T-helper 1 cell treated with Interleukin-12 subunit alpha and Interleukin-12 subunit beta and Interleukin-4 antibody, amounts not matched to agents 30 ng/mL and 1 ng/mL, for 36 hours (primary cell): Measurements from ENCODE around the gene A1CF. TPM values are rescaled to one million over a fixed set of nuclear protein-coding genes. Genes with fewer than 3 reads are reported as not detected.

ENCODE experiments used
- intact Hi-C: fragments of 100-400 bp; cut with micrococcal nuclease; formaldehyde crosslinking; loops from one replicate; pipeline ENCODE4 v1.15.1; 2024
- total RNA-seq: library from RNA; stranded (reverse); gene quantifications from 2 replicates; pipeline ENCODE4 v1.2.3, GENCODE V29; 2022

The A1CF gene
- total RNA-seq, 1 donor from 2014 or later = not detected

- intact Hi-C loops = no loop called here
These were observed 22.7 kb downstream of the A1CF start for GRCh38 chr10:50862719-50863118.

GRCh38 chr10:50861370-50861769 lies 24.1 kb downstream of the A1CF start:
- intact Hi-C loops = no loop called here

GRCh38 chr10:50857579-50857978 lies 27.8 kb downstream of the A1CF start:
- intact Hi-C loops = no loop called here

GRCh38 chr10:50855461-50855860 lies 30.0 kb downstream of the A1CF start:
- intact Hi-C loops = no loop called here

GRCh38 chr10:50855015-50855414 lies 30.4 kb downstream of the A1CF start:
- intact Hi-C loops = no loop called here

- intact Hi-C loops = no loop called here
These were observed 31.9 kb downstream of the A1CF start for GRCh38 chr10:50853557-50853956.

GRCh38 chr10:50851884-50852671 lies 33.3 kb downstream of the A1CF start:
- intact Hi-C loops = no loop called here

GRCh38 chr10:50850578-50851230 lies 34.7 kb downstream of the A1CF start:
- intact Hi-C loops = no loop called here

GRCh38 chr10:50846753-50847152 lies 38.7 kb downstream of the A1CF start:
- intact Hi-C loops = no loop called here

- intact Hi-C loops = no loop called here
These were observed 48.3 kb downstream of the A1CF start for GRCh38 chr10:50837095-50837494.

GRCh38 chr10:50832171-50832751 lies 53.2 kb downstream of the A1CF start:
- intact Hi-C loops = no loop called here

GRCh38 chr10:50830066-50830465 lies 55.4 kb downstream of the A1CF start:
- intact Hi-C loops = no loop called here

GRCh38 chr10:50824782-50825181 lies 60.6 kb downstream of the A1CF start:
- intact Hi-C loops = no loop called here

GRCh38 chr10:50823789-50824188 lies 61.6 kb downstream of the A1CF start:
- intact Hi-C loops = no loop called here

- intact Hi-C loops = no loop called here
These were observed 75.8 kb downstream of the A1CF start for GRCh38 chr10:50809596-50809995.

GRCh38 chr10:50807851-50808776 lies 77.3 kb downstream of the A1CF start:
- intact Hi-C loops = no loop called here

- intact Hi-C loops = no loop called here
These were observed 79.3 kb downstream of the A1CF start for GRCh38 chr10:50805981-50806622.

- intact Hi-C loops = no loop called here
These were observed 85.8 kb downstream of the A1CF start for GRCh38 chr10:50799595-50799994.

- intact Hi-C loops = no loop called here
These were observed 87.1 kb downstream of the A1CF start for GRCh38 chr10:50798297-50798696.

GRCh38 chr10:50796693-50797092 lies 88.7 kb downstream of the A1CF start:
- intact Hi-C loops = no loop called here

- intact Hi-C loops = no loop called here
These were observed 90.9 kb downstream of the A1CF start for GRCh38 chr10:50794490-50794889.
